H1 (cell line): ENCODE results near the gene MAD2L2. TPM values are rescaled to one million over a fixed set of nuclear protein-coding genes. Genes with fewer than 3 reads are reported as not detected.

Experiments
- CEBPB ChIP-seq: IDR thresholded peaks from 2 replicates; pipeline ENCODE4 v1.6.1; 2012; ENCODE audit warnings: low read depth, low read length
- HDAC6 ChIP-seq: IDR thresholded peaks from one replicate; pipeline ENCODE4 v1.7.1; 2012; ENCODE audit warnings: low read depth, mild to moderate bottlenecking, inconsistent platforms, low read length, moderate library complexity
- JUN ChIP-seq: IDR thresholded peaks from 2 replicates; pipeline ENCODE4 v1.6.1; 2011; ENCODE audit warnings: low read depth, mild to moderate bottlenecking, improper control_type of control experiment, low read length
- KDM5A ChIP-seq: fragments of 200-600 bp; IDR thresholded peaks from 2 replicates; pipeline ENCODE4 v1.7.1; 2012; ENCODE audit warnings: mild to moderate bottlenecking, low read length, inconsistent platforms, mixed read lengths
- NANOG ChIP-seq: IDR thresholded peaks from 2 replicates; pipeline ENCODE4 v1.6.1; 2011; ENCODE audit warnings: low read length, low read depth, mild to moderate bottlenecking, inconsistent platforms; ENCODE audit not compliant: insufficient read depth, poor library complexity, severe bottlenecking
- POU5F1 ChIP-seq: IDR thresholded peaks from 2 replicates; pipeline ENCODE4 v1.6.1; 2011; ENCODE audit warnings: low read depth, mild to moderate bottlenecking, low read length, moderate library complexity
- RFX5 ChIP-seq: IDR thresholded peaks from 2 replicates; pipeline ENCODE4 v1.6.1; 2011; ENCODE audit warnings: low read depth, low read length, improper control_type of control experiment, borderline replicate concordance
- TAF1 ChIP-seq: IDR thresholded peaks from 2 replicates; pipeline ENCODE4 v1.6.1; 2011; ENCODE audit warnings: mild to moderate bottlenecking, low read depth, low read length
- polyA plus RNA-seq, 7 experiments: library from polyadenylated mRNA; depleted of rRNA in 3 of 7; stranded (reverse) in 5 of 7; unstranded in 2 of 7; fragments of >200 nt in 5 of 7; fragments of 200-250 nt in 2 of 7; gene quantifications; 1 replicate in 5 of 7; 2 replicates in 1 of 7; 4 replicates in 1 of 7; pipeline versions ENCODE4 v1.2.1 to v1.2.3, GENCODE V29; 2011 to 2013; ENCODE audit warnings: missing spikeins in 2 of 7, mixed read lengths in 2 of 7
- total RNA-seq: library from RNA; stranded (reverse); fragmentation: NEBNext Ultra II Directional; extraction: Animal tissue kit (Norgen Biotek cat#: 25700); gene quantifications from 2 replicates; pipeline ENCODE4 v1.2.1, GENCODE V29; 2021
- TF ChIP-seq, protein P1 (sequence below): IDR thresholded peaks from 2 replicates; pipeline ENCODE4 v1.6.1; 2011; ENCODE audit warnings: low read depth, mild to moderate bottlenecking, low read length; ENCODE audit not compliant: insufficient read depth

MAD2L2 gene
- total and polyA plus RNA-seq, 2 of the 8 experiments (the other 6 are each of a cell fraction or from before 2014, with no cell fraction given) = 310 to 469 TPM

DNA sequence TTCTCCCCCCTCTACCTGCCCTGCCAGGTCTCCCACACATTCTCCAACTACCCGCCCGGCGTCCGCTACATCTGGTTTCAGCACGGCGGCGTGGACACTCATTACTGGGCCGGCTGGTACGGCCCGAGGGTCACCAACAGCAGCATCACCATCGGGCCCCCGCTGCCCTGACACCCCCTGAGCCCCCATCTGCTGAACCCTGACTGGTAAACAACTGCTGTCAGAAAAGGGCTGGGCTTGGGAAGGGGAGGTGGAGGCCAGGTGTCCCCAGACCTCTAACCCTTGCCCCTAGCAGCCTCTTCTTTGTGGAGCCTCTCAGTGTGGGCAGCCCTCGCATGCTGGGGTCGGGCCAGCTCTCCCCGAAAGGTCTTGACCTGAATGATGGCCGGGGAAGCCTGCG is 19.8 kb downstream of the MAD2L2 start (continued):
- TF ChIP-seq JUN (no peak), RFX5 (no peak), HDAC6 (no peak), POU5F1 (no peak), TAF1 (no peak), NANOG (no peak), CEBPB (no peak), KDM5A (no peak)
- TF ChIP-seq, protein P1, sequence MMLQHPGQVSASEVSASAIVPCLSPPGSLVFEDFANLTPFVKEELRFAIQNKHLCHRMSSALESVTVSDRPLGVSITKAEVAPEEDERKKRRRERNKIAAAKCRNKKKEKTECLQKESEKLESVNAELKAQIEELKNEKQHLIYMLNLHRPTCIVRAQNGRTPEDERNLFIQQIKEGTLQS = no peak
- TF ChIP-seq, all 59 proteins: peak for 0
